22Rv1 (cell line): ENCODE measurements around the gene RXFP1.

Experiments used
- H3K27ac ChIP-seq: fragments of 450-650 bp; 2 replicates; pipeline ENCODE4 v1.5.1; 2017
- ZFX ChIP-seq: fragments of 450-650 bp; IDR thresholded peaks from 2 replicates; pipeline ENCODE4 v1.6.1; 2017; ENCODE audit warnings: antibody characterized with exemption, borderline replicate concordance
- TF ChIP-seq, protein P1 (sequence below): fragments of 450-650 bp; IDR thresholded peaks from 2 replicates; pipeline ENCODE4 v1.5.1; 2017; ENCODE audit warnings: mild to moderate bottlenecking

Gene RXFP1

DNA sequence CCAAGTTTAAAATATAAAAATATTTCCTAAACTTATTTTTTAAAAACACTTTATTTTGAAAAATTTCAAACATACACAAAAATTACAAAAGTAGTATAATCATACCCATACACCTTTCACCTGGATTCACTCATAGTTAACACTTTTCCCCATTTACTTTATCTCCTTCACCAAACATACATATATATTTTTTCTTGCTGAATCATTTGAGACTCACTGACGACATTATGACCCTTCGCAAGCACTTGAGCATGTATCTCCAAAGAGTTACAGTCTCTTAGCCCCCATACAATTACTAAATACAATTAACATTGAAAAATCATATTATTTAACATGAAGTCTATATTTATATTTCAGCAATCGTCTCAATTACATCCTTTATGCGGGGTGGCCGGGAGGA lies 19.8 kb downstream of the RXFP1 start:
- no peak overlapping the region for H3K27ac ChIP-seq
- TF ChIP-seq ZFX: no peak
- TF ChIP-seq, protein P1, sequence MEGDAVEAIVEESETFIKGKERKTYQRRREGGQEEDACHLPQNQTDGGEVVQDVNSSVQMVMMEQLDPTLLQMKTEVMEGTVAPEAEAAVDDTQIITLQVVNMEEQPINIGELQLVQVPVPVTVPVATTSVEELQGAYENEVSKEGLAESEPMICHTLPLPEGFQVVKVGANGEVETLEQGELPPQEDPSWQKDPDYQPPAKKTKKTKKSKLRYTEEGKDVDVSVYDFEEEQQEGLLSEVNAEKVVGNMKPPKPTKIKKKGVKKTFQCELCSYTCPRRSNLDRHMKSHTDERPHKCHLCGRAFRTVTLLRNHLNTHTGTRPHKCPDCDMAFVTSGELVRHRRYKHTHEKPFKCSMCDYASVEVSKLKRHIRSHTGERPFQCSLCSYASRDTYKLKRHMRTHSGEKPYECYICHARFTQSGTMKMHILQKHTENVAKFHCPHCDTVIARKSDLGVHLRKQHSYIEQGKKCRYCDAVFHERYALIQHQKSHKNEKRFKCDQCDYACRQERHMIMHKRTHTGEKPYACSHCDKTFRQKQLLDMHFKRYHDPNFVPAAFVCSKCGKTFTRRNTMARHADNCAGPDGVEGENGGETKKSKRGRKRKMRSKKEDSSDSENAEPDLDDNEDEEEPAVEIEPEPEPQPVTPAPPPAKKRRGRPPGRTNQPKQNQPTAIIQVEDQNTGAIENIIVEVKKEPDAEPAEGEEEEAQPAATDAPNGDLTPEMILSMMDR: no peak

DNA sequence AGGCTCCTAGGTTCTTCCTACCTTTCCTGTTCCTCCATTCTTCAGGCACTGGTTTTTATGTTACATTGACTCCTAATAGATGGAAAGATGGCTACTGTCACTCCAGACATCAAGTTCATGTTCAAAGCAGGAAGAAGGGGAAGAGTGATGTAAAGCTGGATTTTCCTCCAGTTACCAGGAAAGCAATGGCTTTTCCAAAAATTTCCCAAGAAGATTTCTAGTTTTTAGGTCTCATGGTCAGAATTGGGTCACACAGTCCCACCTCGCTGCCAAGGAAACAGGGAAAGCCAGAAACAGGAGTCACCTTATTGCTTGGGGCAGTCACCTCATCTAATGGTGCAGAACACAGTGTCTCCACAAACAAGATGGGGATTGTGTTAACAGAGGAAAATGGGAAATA lies 21.5 kb downstream of the RXFP1 start:
- H3K27ac ChIP-seq: no peak overlapping the region
- TF ChIP-seq, protein P1: no peak
- TF ChIP-seq ZFX: no peak

DNA sequence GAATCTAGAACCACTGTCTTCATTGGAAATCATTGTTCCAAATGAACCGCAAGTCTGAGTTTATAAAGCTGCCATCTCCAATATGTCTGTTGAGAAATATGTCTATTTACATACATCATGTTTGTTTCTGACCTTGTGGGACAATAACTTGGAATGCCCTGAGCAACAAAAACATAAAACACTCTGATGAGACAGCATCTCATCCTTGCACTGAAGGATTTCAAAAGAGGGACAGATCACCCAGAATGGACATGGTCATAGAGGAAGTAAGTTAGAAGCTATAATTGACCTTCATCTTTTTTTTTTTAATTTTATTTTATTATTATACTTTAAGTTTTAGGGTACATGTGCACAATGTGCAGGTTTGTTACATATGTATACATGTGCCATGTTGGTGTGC lies 22.5 kb downstream of the RXFP1 start:
- TF ChIP-seq, protein P1: no peak
- no peak for TF ChIP-seq ZFX
- H3K27ac ChIP-seq: no peak overlapping the region

DNA sequence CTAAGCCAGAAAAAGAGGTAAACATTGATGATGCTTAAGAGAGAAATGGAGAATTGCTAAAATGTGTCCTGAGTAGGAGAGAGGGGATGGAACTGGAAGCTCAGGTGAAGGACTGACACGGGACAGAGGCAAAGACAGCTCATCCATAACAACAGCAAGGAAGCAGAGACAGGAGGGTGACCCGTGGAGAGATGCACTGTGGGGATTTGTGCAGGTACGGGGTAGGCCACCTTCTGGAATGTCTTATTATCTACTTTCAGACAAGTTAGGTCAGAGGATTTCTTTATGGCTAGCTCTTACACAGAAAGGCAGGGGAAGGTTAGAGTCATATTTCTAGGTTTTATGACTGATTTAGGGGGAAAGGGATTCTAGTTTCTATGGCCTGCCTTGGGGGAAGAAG lies 31.7 kb downstream of the RXFP1 start:
- H3K27ac ChIP-seq: no peak overlapping the region
- no peak for TF ChIP-seq ZFX
- TF ChIP-seq, protein P1: no peak

DNA sequence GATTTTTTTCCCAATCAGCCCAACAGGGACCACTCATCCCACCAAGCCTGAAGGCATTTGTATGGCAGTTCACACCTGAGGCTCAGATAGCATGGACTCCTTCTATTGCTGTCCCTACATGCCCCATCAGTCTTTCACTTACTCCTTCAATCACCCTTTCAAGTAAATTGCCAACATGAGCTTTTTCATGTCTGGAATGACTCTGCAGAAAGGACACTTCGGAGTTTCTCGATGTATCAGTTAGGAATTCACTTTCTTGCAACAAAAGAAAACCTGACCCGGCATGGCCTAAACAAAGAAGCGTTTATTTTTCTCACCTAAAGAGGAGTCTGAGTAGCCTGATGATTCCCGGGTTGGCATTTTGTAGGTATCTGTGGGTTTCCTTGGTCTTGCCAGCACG lies 38.6 kb downstream of the RXFP1 start:
- H3K27ac ChIP-seq: no peak overlapping the region
- no peak for TF ChIP-seq ZFX
- TF ChIP-seq, protein P1: no peak

DNA sequence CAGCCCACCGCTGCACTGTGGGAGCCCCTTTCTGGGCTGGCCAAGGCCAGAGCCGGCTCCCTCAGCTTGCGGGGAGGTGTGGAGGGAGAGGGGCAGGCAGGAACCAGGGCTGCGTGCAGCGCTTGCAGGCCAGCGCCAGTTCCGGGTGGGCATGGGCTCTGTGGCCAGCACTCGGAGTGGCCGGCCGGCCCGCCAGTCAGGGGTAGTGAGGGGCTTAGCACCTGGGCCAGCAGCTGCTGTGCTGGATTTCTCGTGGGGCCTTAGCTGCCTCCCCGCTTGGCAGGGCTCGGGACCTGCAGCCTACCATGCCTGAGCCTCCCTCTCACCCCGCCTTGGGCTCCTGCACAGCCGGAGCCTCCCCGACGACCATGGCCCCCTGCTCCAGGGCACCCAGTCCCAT lies 45.2 kb downstream of the RXFP1 start:
- TF ChIP-seq, protein P1: no peak
- TF ChIP-seq ZFX: no peak
- H3K27ac ChIP-seq: no peak overlapping the region

DNA sequence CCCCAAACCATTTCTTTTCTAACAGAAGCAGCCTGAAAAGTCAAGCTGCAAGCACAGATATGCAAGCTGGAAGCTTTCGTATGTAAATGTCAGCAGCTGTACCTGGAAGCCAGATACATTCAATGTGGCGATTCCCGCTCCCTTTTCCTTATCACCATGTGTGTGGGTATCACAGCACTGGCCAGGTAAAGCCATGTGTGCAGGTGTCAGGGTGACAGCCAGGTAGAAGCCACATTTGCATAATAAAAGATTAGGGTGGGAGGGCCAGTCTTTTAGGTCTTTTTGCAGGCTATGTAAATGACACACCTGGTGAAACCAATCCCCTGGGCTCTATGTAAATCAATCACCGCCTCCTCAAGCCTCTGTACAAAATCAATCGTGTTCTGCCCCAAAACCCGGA lies 50.1 kb downstream of the RXFP1 start:
- TF ChIP-seq, protein P1: no peak
- TF ChIP-seq ZFX: no peak

More for the DNA sequence above, 50.1 kb downstream of the RXFP1 start:
- H3K27ac ChIP-seq: no peak overlapping the region
